ENCODE data around the gene P2RY13. TPM values are rescaled to one million over a fixed set of nuclear protein-coding genes. Genes with fewer than 3 reads are reported as not detected.

P2RY13 gene
- total RNA-seq, 1 experiment from 2014 or later = not detected

DNA sequence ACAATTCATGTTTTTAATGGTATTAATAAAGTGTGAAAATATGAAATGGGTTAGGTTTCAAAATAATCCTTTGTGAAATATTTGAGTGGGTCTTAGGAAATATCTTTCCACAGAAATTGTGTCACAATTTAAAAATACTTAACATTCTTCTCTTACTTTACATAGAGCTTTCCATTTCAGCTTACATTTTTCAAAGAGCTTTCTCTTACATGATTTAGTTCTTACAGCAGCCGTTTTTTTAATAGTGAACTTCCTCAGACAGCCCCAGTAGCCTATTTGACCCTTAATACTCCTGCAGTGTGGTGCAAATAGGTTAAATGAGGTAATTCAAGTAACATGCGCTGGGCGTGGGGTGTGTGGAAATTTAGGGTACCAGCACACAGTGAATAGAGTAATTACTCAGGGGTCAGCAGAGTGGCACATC is 33.4 kb upstream of the P2RY13 start:
- intact Hi-C loops (cut with micrococcal nuclease) = loop anchor here (5.0 kb wide), 1 partner anchor 35 kb away; the partner anchor contains the start of gene P2RY13

DNA sequence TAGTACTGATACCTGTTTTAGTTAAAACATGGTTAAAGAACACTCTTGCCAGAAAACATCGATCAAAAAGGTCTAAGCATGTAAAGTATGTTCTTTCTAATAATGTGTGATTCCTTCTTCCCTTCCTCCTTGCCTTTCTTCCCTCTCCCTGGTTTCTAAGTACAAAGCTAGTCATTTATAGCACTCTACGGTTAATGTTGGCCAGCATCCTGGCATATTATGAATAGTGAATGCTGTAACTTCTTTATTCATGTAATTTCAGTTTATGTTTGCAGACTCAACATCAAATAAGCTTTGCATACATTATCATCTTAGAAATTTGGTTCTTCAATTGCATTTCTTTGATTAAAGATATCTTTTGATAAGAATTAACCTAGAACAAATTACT is 28.1 kb upstream of the P2RY13 start:
- Histone ChIP-seq H3K4me1 (ENCODE audit: insufficient read depth, low read length) (peaks cover 14% of the 10 kb centered on the region; the same call in 1 of the 2 replicates), H3K27me3 (ENCODE audit: low read length) (no peaks in the 10 kb centered on the region), H3K4me3 (ENCODE audit: low read length) (no peak overlapping the region), H3K9me2 (replicated peaks; ENCODE audit: low read length) (no peaks in the 10 kb centered on the region), H2AFZ (ENCODE audit: low read length) (peak overlapping the region; percentile 42), H3K9ac (ENCODE audit: low read length) (no peak overlapping the region), H3K36me3 (ENCODE audit: low read depth, low read length) (no peaks in the 10 kb centered on the region), H3K27ac (ENCODE audit: low read length) (no peak overlapping the region), H3K9me3 (ENCODE audit: low read length) (no peaks in the 10 kb centered on the region), H3K4me2 (ENCODE audit: low read length) (peak overlapping the region; percentile 43), H4K20me1 (ENCODE audit: low read length) (no peaks in the 10 kb centered on the region), H3K79me2 (ENCODE audit: low read length) (no peaks in the 10 kb centered on the region), H3F3A (ENCODE audit: low read length, unreplicated experiment) (no peaks in the 10 kb centered on the region)
- POLR2A ChIA-PET (ENCODE audit: unreplicated experiment) = no interaction called here
- intact Hi-C loops (cut with micrococcal nuclease) = loop anchor here (2.0 kb wide), 2 partner anchors 67 to 77 kb away; no protein-coding TSS in a partner anchor
- DNase-seq = no peak
- no TSS peak for BruUV-seq (replicated peaks)
- no peak for ATAC-seq
- CTCF ChIA-PET = interaction anchor here (0.5 kb wide), 1 partner anchor 29 kb away, joined by 3 read pairs; no protein-coding TSS in a partner anchor
- TF ChIP-seq EZH2phosphoT487 (IDR thresholded peaks at IDR 0.05; ENCODE audit: borderline replicate concordance, low read length) (no peak), EZH2 (IDR thresholded peaks at IDR 0.05; ENCODE audit: low read length, unreplicated experiment) (no peak)
- TF ChIP-seq, protein P1, sequence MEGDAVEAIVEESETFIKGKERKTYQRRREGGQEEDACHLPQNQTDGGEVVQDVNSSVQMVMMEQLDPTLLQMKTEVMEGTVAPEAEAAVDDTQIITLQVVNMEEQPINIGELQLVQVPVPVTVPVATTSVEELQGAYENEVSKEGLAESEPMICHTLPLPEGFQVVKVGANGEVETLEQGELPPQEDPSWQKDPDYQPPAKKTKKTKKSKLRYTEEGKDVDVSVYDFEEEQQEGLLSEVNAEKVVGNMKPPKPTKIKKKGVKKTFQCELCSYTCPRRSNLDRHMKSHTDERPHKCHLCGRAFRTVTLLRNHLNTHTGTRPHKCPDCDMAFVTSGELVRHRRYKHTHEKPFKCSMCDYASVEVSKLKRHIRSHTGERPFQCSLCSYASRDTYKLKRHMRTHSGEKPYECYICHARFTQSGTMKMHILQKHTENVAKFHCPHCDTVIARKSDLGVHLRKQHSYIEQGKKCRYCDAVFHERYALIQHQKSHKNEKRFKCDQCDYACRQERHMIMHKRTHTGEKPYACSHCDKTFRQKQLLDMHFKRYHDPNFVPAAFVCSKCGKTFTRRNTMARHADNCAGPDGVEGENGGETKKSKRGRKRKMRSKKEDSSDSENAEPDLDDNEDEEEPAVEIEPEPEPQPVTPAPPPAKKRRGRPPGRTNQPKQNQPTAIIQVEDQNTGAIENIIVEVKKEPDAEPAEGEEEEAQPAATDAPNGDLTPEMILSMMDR (conservative IDR thresholded peaks at IDR 0.05; ENCODE audit: low read depth, low read length) = no peak

More for the DNA sequence above, 33.4 kb upstream of the P2RY13 start:
- Histone ChIP-seq H3K36me3 (ENCODE audit: low read depth, low read length) (no peaks in the 10 kb centered on the region), H3F3A (ENCODE audit: low read length, unreplicated experiment) (no peaks in the 10 kb centered on the region), H3K27ac (ENCODE audit: low read length) (no peak overlapping the region), H3K9ac (ENCODE audit: low read length) (no peak overlapping the region), H3K9me3 (ENCODE audit: low read length) (no peaks in the 10 kb centered on the region), H3K79me2 (ENCODE audit: low read length) (no peaks in the 10 kb centered on the region), H3K4me3 (ENCODE audit: low read length) (no peak overlapping the region), H3K27me3 (ENCODE audit: low read length) (no peaks in the 10 kb centered on the region), H3K4me1 (ENCODE audit: insufficient read depth, low read length) (peaks cover 20% of the 10 kb centered on the region), H3K9me2 (replicated peaks; ENCODE audit: low read length) (no peaks in the 10 kb centered on the region), H2AFZ (ENCODE audit: low read length) (no peak overlapping the region), H4K20me1 (ENCODE audit: low read length) (no peaks in the 10 kb centered on the region), H3K4me2 (ENCODE audit: low read length) (no peak overlapping the region)
- CTCF ChIA-PET = interaction anchor here (0.6 kb wide), 1 partner anchor 36 kb away, joined by 3 read pairs; no protein-coding TSS in a partner anchor
- BruUV-seq (replicated peaks) = no TSS peak
- no peak for ATAC-seq
- TF ChIP-seq EZH2phosphoT487 (IDR thresholded peaks at IDR 0.05; ENCODE audit: borderline replicate concordance, low read length) = no peak
- TF ChIP-seq, protein P1 (conservative IDR thresholded peaks at IDR 0.05; ENCODE audit: low read depth, low read length) = no peak
- no peak for TF ChIP-seq EZH2 (IDR thresholded peaks at IDR 0.05; ENCODE audit: low read length, unreplicated experiment)
- POLR2A ChIA-PET (ENCODE audit: unreplicated experiment) = no interaction called here
- no peak for DNase-seq

DNA sequence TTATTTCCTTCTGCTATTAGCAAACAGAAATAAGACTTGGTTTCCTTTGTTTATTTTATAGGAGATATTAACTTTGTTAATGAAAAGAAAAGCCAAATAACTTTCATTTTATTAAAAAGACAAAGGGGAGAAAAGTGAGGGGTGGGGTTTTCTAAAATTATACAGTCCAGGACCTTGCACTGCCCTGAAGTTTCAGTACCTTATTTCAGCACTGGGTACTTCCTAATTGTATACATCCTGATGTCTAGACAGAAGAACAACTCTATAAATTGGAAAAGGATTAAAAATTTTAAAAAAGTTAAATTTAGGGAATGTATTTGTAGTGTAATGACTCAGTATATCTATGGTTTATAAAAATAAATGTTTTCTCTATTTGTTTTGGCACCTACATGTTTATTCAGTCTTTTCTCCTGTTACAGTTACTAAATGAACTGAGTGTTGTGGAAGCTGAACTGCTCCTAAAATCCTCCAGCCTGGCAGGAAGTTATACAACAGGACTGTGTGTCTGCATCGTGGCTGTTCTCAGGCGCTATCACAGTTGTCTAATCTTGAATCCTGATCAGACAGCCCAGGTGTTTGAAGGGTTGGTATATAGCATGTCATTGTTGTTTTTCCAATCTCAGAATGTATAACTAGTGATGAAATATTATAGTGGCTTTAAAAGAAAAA is 27.6 kb upstream of the P2RY13 start:
- Histone ChIP-seq H3K4me3 (ENCODE audit: low read length) (no peak overlapping the region), H3K4me2 (ENCODE audit: low read length) (peak overlapping the region; percentile 43), H3K27me3 (ENCODE audit: low read length) (no peaks in the 10 kb centered on the region), H3K79me2 (ENCODE audit: low read length) (no peaks in the 10 kb centered on the region), H2AFZ (ENCODE audit: low read length) (peak overlapping the region; percentile 42), H3F3A (ENCODE audit: low read length, unreplicated experiment) (no peaks in the 10 kb centered on the region), H3K4me1 (ENCODE audit: insufficient read depth, low read length) (peaks cover 14% of the 10 kb centered on the region; the same call in 1 of the 2 replicates), H3K9ac (ENCODE audit: low read length) (no peak overlapping the region), H3K9me2 (replicated peaks; ENCODE audit: low read length) (no peaks in the 10 kb centered on the region), H3K36me3 (ENCODE audit: low read depth, low read length) (no peaks in the 10 kb centered on the region), H3K9me3 (ENCODE audit: low read length) (no peaks in the 10 kb centered on the region), H4K20me1 (ENCODE audit: low read length) (no peaks in the 10 kb centered on the region), H3K27ac (ENCODE audit: low read length) (no peak overlapping the region)
- ChIA-PET CTCF (no interaction called here), POLR2A (ENCODE audit: unreplicated experiment) (no interaction called here)
- intact Hi-C loops (cut with micrococcal nuclease) = loop anchor here (2.0 kb wide), 2 partner anchors 66 to 78 kb away; no protein-coding TSS in a partner anchor
- ATAC-seq (peak; percentile 94), DNase-seq (peak; percentile 43)
- BruUV-seq (replicated peaks) = no TSS peak
- TF ChIP-seq EZH2 (IDR thresholded peaks at IDR 0.05; ENCODE audit: low read length, unreplicated experiment) = no peak
- TF ChIP-seq EZH2phosphoT487 (IDR thresholded peaks at IDR 0.05; ENCODE audit: borderline replicate concordance, low read length) = no peak

All from PC-3 (cell line).